CD14-positive monocyte (primary cell): ENCODE measurements around the gene S100B. TPM values are rescaled to one million over a fixed set of nuclear protein-coding genes. Genes with fewer than 3 reads are reported as not detected.
A peak's percentile ranks its signal among the peaks of the same experiment; 100 is the strongest.

Experiments used
- DNase-seq, 3 donors: peaks; one replicate each; pipeline ENCODE4 v3.0.0-alpha.2; 2011 to 2022
- H2AFZ ChIP-seq: 2 replicates; pipeline ENCODE4 v1.6.0; 2012; ENCODE audit warnings: mild to moderate bottlenecking, low read depth, low read length, inconsistent platforms; ENCODE audit not compliant: insufficient read depth, poor library complexity, severe bottlenecking
- H3K27ac ChIP-seq, 2 donors: 1 replicate in 1 of 2; 2 replicates in 1 of 2; pipeline ENCODE4 v1.5.1; 2012 to 2013; ENCODE audit warnings: low read length in 2 of 2, control low read depth in 1 of 2, inconsistent platforms in 1 of 2, low read depth in 1 of 2, mild to moderate bottlenecking in 1 of 2
- H3K27me3 ChIP-seq, 2 donors: one replicate each; pipeline versions ENCODE4 v1.6.0 to v1.6.1; 2011 to 2013; ENCODE audit warnings: low read length in 2 of 2; ENCODE audit not compliant: control insufficient read depth in 2 of 2, insufficient read depth in 2 of 2
- H3K36me3 ChIP-seq, 2 donors: replicated peaks in 1 of 2; 1 replicate in 1 of 2; 2 replicates in 1 of 2; pipeline versions ENCODE4 v1.5.1 to v1.6.1; 2012 to 2013; ENCODE audit warnings: low read length in 2 of 2, control low read depth in 1 of 2, inconsistent platforms in 1 of 2, mild to moderate bottlenecking in 1 of 2; ENCODE audit not compliant: insufficient read depth in 2 of 2, control insufficient read depth in 1 of 2
- H3K4me1 ChIP-seq, 2 donors: 1 replicate in 1 of 2; 2 replicates in 1 of 2; pipeline versions ENCODE4 v1.5.1 to v1.6.1; 2012 to 2013; ENCODE audit warnings: low read length in 2 of 2, control low read depth in 1 of 2, inconsistent platforms in 1 of 2, mild to moderate bottlenecking in 1 of 2, moderate library complexity in 1 of 2; ENCODE audit not compliant: insufficient read depth in 2 of 2, control insufficient read depth in 1 of 2
- H3K4me2 ChIP-seq: replicated peaks from 2 replicates; pipeline ENCODE3; 2012; ENCODE audit warnings: low read length, moderate library complexity, mild to moderate bottlenecking; ENCODE audit not compliant: poor library complexity, severe bottlenecking; ENCODE audit errors: extremely low read depth
- H3K4me3 ChIP-seq, 3 experiments: fragments of 200-600 bp in 1 of 3; sonication (generic) in 1 of 3; replicated peaks in 1 of 3; 1 replicate in 2 of 3; 2 replicates in 1 of 3; pipeline ENCODE4 v1.5.1; 2011 to 2013; ENCODE audit warnings: low read length in 3 of 3, mild to moderate bottlenecking in 3 of 3, control low read depth in 2 of 3, low read depth in 2 of 3, inconsistent platforms in 1 of 3, moderate library complexity in 1 of 3
- H3K79me2 ChIP-seq: 2 replicates; pipeline ENCODE4 v1.6.0; 2012; ENCODE audit warnings: mild to moderate bottlenecking, control low read depth, inconsistent platforms, low read length, moderate library complexity; ENCODE audit not compliant: insufficient read depth
- H3K9ac ChIP-seq: 2 replicates; pipeline ENCODE4 v1.6.0; 2017; ENCODE audit warnings: low read length, mild to moderate bottlenecking; ENCODE audit not compliant: insufficient read depth, poor library complexity, severe bottlenecking
- H3K9me3 ChIP-seq, 2 donors: replicated peaks in 1 of 2; 1 replicate in 1 of 2; 2 replicates in 1 of 2; pipeline versions ENCODE4 v1.5.1 to v1.6.1; 2012 to 2013; ENCODE audit warnings: low read length in 2 of 2, control low read depth in 1 of 2; ENCODE audit not compliant: control insufficient read depth in 1 of 2, insufficient read depth in 1 of 2
- H4K20me1 ChIP-seq: 2 replicates; pipeline ENCODE4 v1.6.0; 2012; ENCODE audit warnings: mild to moderate bottlenecking, low read length, control low read depth, moderate library complexity; ENCODE audit not compliant: insufficient read depth
- H3K27ac Mint-ChIP-seq, 7 donors: one replicate each; pipeline ENCODE4 v1.8.0; 2020; ENCODE audit warnings: mild to moderate bottlenecking in 7 of 7, mixed read lengths in 7 of 7, moderate library complexity in 6 of 7, inconsistent platforms in 2 of 7
- H3K27me3 Mint-ChIP-seq, 3 donors: one replicate each; pipeline ENCODE4 v1.8.0; 2021 to 2022; ENCODE audit warnings: low read depth in 3 of 3, mild to moderate bottlenecking in 3 of 3, mixed read lengths in 3 of 3, moderate library complexity in 3 of 3, inconsistent platforms in 1 of 3
- H3K36me3 Mint-ChIP-seq, 2 donors: one replicate each; pipeline ENCODE4 v1.8.0; 2020; ENCODE audit warnings: mixed read lengths in 2 of 2, inconsistent platforms in 1 of 2, mild to moderate bottlenecking in 1 of 2
- H3K4me1 Mint-ChIP-seq: one replicate; pipeline ENCODE4 v1.8.0; 2020; ENCODE audit warnings: mild to moderate bottlenecking, mixed read lengths
- H3K4me3 Mint-ChIP-seq, 2 donors: one replicate each; pipeline ENCODE4 v1.8.0; 2020; ENCODE audit warnings: mild to moderate bottlenecking in 2 of 2, mixed read lengths in 2 of 2, moderate library complexity in 1 of 2
- H3K9me3 Mint-ChIP-seq, 7 donors: one replicate each; pipeline ENCODE4 v1.8.0; 2020 to 2022; ENCODE audit warnings: mixed read lengths in 7 of 7, mild to moderate bottlenecking in 6 of 7, moderate library complexity in 6 of 7, inconsistent platforms in 2 of 7
- CTCF ChIP-seq: fragments of 200-600 bp; IDR thresholded peaks from one replicate; pipeline ENCODE4 v1.8.0; 2022; ENCODE audit warnings: antibody characterized with exemption, mild to moderate bottlenecking
- WGBS: methylation state at CpG from one replicate; pipeline ENCODE4 v1.1.5; 2013; ENCODE audit warnings: missing lambda C conversion rate; ENCODE audit not compliant: insufficient coverage; 5-methylcytosine and 5-hydroxymethylcytosine counted together
- intact Hi-C, 2 donors: fragments of 100-400 bp; cut with micrococcal nuclease; formaldehyde crosslinking; loops; one replicate each; pipeline versions ENCODE4 v1.15.0 to v1.15.1; 2023
- polyA plus RNA-seq, 3 donors: library from polyadenylated mRNA; depleted of rRNA in 1 of 3; unstranded in 2 of 3; stranded (reverse) in 1 of 3; fragments of 300-500 nt in 2 of 3; fragments of >200 nt in 1 of 3; fragmentation: Illumina TruSeq in 2 of 3; gene quantifications; 1 replicate in 2 of 3; 2 replicates in 1 of 3; pipeline ENCODE4 v1.2.3, GENCODE V29; 2012 to 2021

Gene S100B
- polyA plus RNA-seq, 3 donors = 0.59 to 1.4 (median 0.67) TPM

GRCh38 chr21:46604329-46604974 lies 430 bp downstream of the S100B start:
- peaks cover 0 to 2% (median 0%) of the 10 kb centered on the region in 3 donors for H3K27me3 Mint-ChIP-seq
- Histone ChIP-seq H3K27ac (no peak overlapping the region), H4K20me1 (no peaks in the 10 kb centered on the region), H3K36me3 (no peaks in the 10 kb centered on the region), H2AFZ (peak overlapping the region; percentile 72), H3K4me1 (peaks cover 26 to 28% of the 10 kb centered on the region in 2 donors), H3K4me2 (no peak overlapping the region), H3K27me3 (no peaks in the 10 kb centered on the region), H3K9ac (no peak overlapping the region), H3K79me2 (no peaks in the 10 kb centered on the region), H3K4me3 (no peak overlapping the region), H3K9me3 (no peaks in the 10 kb centered on the region)
- peak overlapping the region in 4 of 7 donors; percentile 40 to 77 (median 58) for H3K27ac Mint-ChIP-seq
- no peaks in the 10 kb centered on the region for H3K36me3 Mint-ChIP-seq
- intact Hi-C loops = no loop called here
- no peak for TF ChIP-seq CTCF
- no peak overlapping the region for H3K4me3 Mint-ChIP-seq
- H3K9me3 Mint-ChIP-seq = no peaks in the 10 kb centered on the region
- peaks cover 47% of the 10 kb centered on the region for H3K4me1 Mint-ChIP-seq
- DNase-seq = no peak
- WGBS = 82% methylated on average over 3 of the region's 9 CpGs

GRCh38 chr21:46603228-46603627 lies 1.7 kb downstream of the S100B start:
- Histone ChIP-seq H3K4me3 (no peak overlapping the region), H4K20me1 (no peaks in the 10 kb centered on the region), H3K4me1 (peaks cover 26 to 28% of the 10 kb centered on the region in 2 donors), H3K4me2 (no peak overlapping the region), H3K27me3 (no peaks in the 10 kb centered on the region), H2AFZ (no peak overlapping the region), H3K9me3 (peaks cover 0 to under 1% of the 10 kb centered on the region in 2 donors), H3K36me3 (no peaks in the 10 kb centered on the region), H3K27ac (no peak overlapping the region), H3K79me2 (no peaks in the 10 kb centered on the region), H3K9ac (no peak overlapping the region)
- H3K4me1 Mint-ChIP-seq = peaks cover 47% of the 10 kb centered on the region
- WGBS = 100% methylated on average over 1 of the region's 9 CpGs
- no peaks in the 10 kb centered on the region for H3K36me3 Mint-ChIP-seq
- peaks cover 0 to 2% (median 0%) of the 10 kb centered on the region in 3 donors for H3K27me3 Mint-ChIP-seq
- H3K4me3 Mint-ChIP-seq = no peak overlapping the region
- no peak for TF ChIP-seq CTCF
- H3K27ac Mint-ChIP-seq = no peak overlapping the region
- intact Hi-C loops = no loop called here
- H3K9me3 Mint-ChIP-seq = peaks cover 0 to under 1% (median 0%) of the 10 kb centered on the region in 7 donors
- DNase-seq = no peak
